Measurements from ENCODE around the gene KIF26A. TPM values are rescaled to one million over a fixed set of nuclear protein-coding genes. Genes with fewer than 3 reads are reported as not detected.

The KIF26A gene
- total and polyA plus RNA-seq, 10 donors, result 0.72 to 21.9 (median 9.2) TPM

- Histone ChIP-seq H3K27ac (no peak overlapping the region), H3K4me1 (peaks cover 0 to 12% (median 7%) of the 10 kb centered on the region in 6 donors), H3K9me3 (peaks cover 0 to 4% (median 0%) of the 10 kb centered on the region in 8 donors), H3K4me3 (no peak overlapping the region), H3K36me3 (no peaks in the 10 kb centered on the region), H3K27me3 (replicated peaks in 1 of 7) (peaks cover 0 to 53% (median 11%) of the 10 kb centered on the region in 7 donors)
- intact Hi-C loops (cut with DNase I; ENCODE audit: low total_unique reads), result no loop called here
- peak; percentile 71 for DNase-seq
- TF ChIP-seq POLR2A (IDR thresholded peaks at IDR 0.05), result no peak
- TF ChIP-seq, protein P1, sequence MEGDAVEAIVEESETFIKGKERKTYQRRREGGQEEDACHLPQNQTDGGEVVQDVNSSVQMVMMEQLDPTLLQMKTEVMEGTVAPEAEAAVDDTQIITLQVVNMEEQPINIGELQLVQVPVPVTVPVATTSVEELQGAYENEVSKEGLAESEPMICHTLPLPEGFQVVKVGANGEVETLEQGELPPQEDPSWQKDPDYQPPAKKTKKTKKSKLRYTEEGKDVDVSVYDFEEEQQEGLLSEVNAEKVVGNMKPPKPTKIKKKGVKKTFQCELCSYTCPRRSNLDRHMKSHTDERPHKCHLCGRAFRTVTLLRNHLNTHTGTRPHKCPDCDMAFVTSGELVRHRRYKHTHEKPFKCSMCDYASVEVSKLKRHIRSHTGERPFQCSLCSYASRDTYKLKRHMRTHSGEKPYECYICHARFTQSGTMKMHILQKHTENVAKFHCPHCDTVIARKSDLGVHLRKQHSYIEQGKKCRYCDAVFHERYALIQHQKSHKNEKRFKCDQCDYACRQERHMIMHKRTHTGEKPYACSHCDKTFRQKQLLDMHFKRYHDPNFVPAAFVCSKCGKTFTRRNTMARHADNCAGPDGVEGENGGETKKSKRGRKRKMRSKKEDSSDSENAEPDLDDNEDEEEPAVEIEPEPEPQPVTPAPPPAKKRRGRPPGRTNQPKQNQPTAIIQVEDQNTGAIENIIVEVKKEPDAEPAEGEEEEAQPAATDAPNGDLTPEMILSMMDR (IDR thresholded peaks at IDR 0.05 in 8 of 11, conservative IDR thresholded peaks at IDR 0.05 in 3 of 11), result no peak
- TF ChIP-seq POLR2AphosphoS5 (IDR thresholded peaks at IDR 0.05), result no peak
- WGBS, 5 donors, result 80 to 84% (median 82%) methylated on average over 6 to 23 of the region's 23 CpGs
These were observed 46.2 kb upstream of the KIF26A start for GRCh38 chr14:104091927-104092771.

- peaks cover 0 to 12% (median 7%) of the 10 kb centered on the region in 6 donors for H3K4me1 ChIP-seq
- H3K27me3 ChIP-seq (replicated peaks in 1 of 7), result peaks cover 0 to 45% (median 8%) of the 10 kb centered on the region in 7 donors
- intact Hi-C loops (cut with DNase I; ENCODE audit: low total_unique reads), result no loop called here
- no peaks in the 10 kb centered on the region for H3K36me3 ChIP-seq
- no peak overlapping the region for H3K27ac ChIP-seq
- H3K9me3 ChIP-seq, result peaks cover 0 to 4% (median 0%) of the 10 kb centered on the region in 8 donors
- TF ChIP-seq, protein P1 (IDR thresholded peaks at IDR 0.05 in 8 of 11, conservative IDR thresholded peaks at IDR 0.05 in 3 of 11), result no peak
- TF ChIP-seq POLR2A (IDR thresholded peaks at IDR 0.05), result no peak
- no peak for DNase-seq
- 65 to 85% (median 77%) methylated on average over 9 to 11 of the region's 11 CpGs for WGBS, 5 donors
- H3K4me3 ChIP-seq, result no peak overlapping the region
These were observed 45.4 kb upstream of the KIF26A start for GRCh38 chr14:104092931-104093365.

GRCh38 chr14:104093366-104094055, 44.9 kb upstream of the KIF26A start:
- TF ChIP-seq, protein P1 (IDR thresholded peaks at IDR 0.05 in 8 of 11, conservative IDR thresholded peaks at IDR 0.05 in 3 of 11), result no peak
- TF ChIP-seq POLR2A (IDR thresholded peaks at IDR 0.05), result no peak
- TF ChIP-seq POLR2AphosphoS5 (IDR thresholded peaks at IDR 0.05), result no peak
- no peak for DNase-seq
- H3K4me1 ChIP-seq, result peaks cover 0 to 12% (median 7%) of the 10 kb centered on the region in 6 donors
- H3K9me3 ChIP-seq, result peaks cover 0 to 4% (median 0%) of the 10 kb centered on the region in 8 donors
- H3K27me3 ChIP-seq (replicated peaks in 1 of 7), result peaks cover 0 to 44% (median 8%) of the 10 kb centered on the region in 7 donors
- no peak overlapping the region for H3K4me3 ChIP-seq
- intact Hi-C loops (cut with DNase I; ENCODE audit: low total_unique reads), result no loop called here
- no peaks in the 10 kb centered on the region for H3K36me3 ChIP-seq
- no peak overlapping the region for H3K27ac ChIP-seq
- WGBS, 5 donors, result 59 to 72% (median 66%) methylated on average over 18 of the region's 18 CpGs
